Panc1 (cell line): ENCODE data around the gene CAMKK2. TPM values are rescaled to one million over a fixed set of nuclear protein-coding genes. Genes with fewer than 3 reads are reported as not detected.

ENCODE experiments used
- ATAC-seq: fragments of 200-7000 bp; cut with Tn5 transposase; 2 replicates; pipeline ENCODE4 v1.9.1; 2020; ENCODE audit warnings: mild to moderate bottlenecking, moderate library complexity
- BruUV-seq: library from RNA; stranded (reverse); fragments of 400-500 nt; replicated peaks from 2 replicates; lab custom pipeline; 2021; lab: Mats Ljungman, UMichigan
- CTCF ChIA-PET: fragments of 300-600 bp; sonication (Branson Sonifier 250); formaldehyde crosslinking; loops from one replicate; lab custom pipeline; 2022; ENCODE audit warnings: antibody characterized with exemption; lab: Charles Lee
- POLR2A ChIA-PET: fragments of 300-600 bp; sonication (Branson Sonifier 250); formaldehyde crosslinking; loops from one replicate; lab custom pipeline; 2022; ENCODE audit warnings: antibody characterized with exemption; lab: Charles Lee
- DNase-seq: peaks from one replicate; pipeline ENCODE4 v3.0.0-alpha.2; 2010; ENCODE audit warnings: low read depth, low spot score
- H3K27ac ChIP-seq: 2 replicates; pipeline ENCODE4 v1.5.1; 2011; ENCODE audit warnings: mild to moderate bottlenecking, low read length, inconsistent platforms
- H3K27me3 ChIP-seq: fragments of 200-500 bp; sonication (Bioruptor generic); 2 replicates; pipeline ENCODE4 v1.6.0; 2014; ENCODE audit warnings: low read length, inconsistent platforms; ENCODE audit not compliant: control insufficient read depth, insufficient read depth
- H3K36me3 ChIP-seq: fragments of 200-500 bp; sonication (Bioruptor generic); 2 replicates; pipeline ENCODE4 v1.5.1; 2014; ENCODE audit warnings: inconsistent platforms, mild to moderate bottlenecking, low read length, moderate library complexity; ENCODE audit not compliant: control insufficient read depth, insufficient read depth
- H3K4me1 ChIP-seq: 2 replicates; pipeline ENCODE4 v1.5.1; 2011; ENCODE audit warnings: inconsistent platforms, mild to moderate bottlenecking, low read length, moderate library complexity; ENCODE audit not compliant: control insufficient read depth, insufficient read depth
- H3K4me3 ChIP-seq, 2 experiments: 2 replicates each; pipeline ENCODE4 v1.5.1; 2011 to 2012; ENCODE audit warnings: low read depth in 2 of 2, low read length in 2 of 2, mild to moderate bottlenecking in 2 of 2, inconsistent platforms in 1 of 2, moderate library complexity in 1 of 2
- H3K9me3 ChIP-seq: fragments of 200-500 bp; sonication (Bioruptor generic); 2 replicates; pipeline ENCODE4 v1.5.1; 2014; ENCODE audit warnings: low read depth, mild to moderate bottlenecking, inconsistent platforms, low read length, moderate library complexity; ENCODE audit not compliant: control insufficient read depth, insufficient read depth
- POLR2AphosphoS5 ChIP-seq: IDR thresholded peaks from 2 replicates; pipeline ENCODE4 v1.6.1; 2012; ENCODE audit warnings: mild to moderate bottlenecking, low read depth, low read length, moderate library complexity
- REST ChIP-seq, 2 experiments: IDR thresholded peaks; 2 replicates each; pipeline ENCODE4 v1.6.1; 2011 to 2012; ENCODE audit warnings: low read depth in 2 of 2, control low read depth in 1 of 2, low read length in 1 of 2, mild to moderate bottlenecking in 1 of 2, moderate library complexity in 1 of 2; ENCODE audit not compliant: insufficient read depth in 1 of 2
- SIN3A ChIP-seq: IDR thresholded peaks from 2 replicates; pipeline ENCODE4 v1.6.1; 2012; ENCODE audit warnings: low read depth, mild to moderate bottlenecking, low read length, moderate library complexity, borderline replicate concordance; ENCODE audit not compliant: insufficient read depth
- TCF7L2 ChIP-seq: IDR thresholded peaks from 2 replicates; pipeline ENCODE4 v1.6.1; 2011; ENCODE audit warnings: mild to moderate bottlenecking, low read depth, low read length, inconsistent platforms
- in situ Hi-C: cut with HindIII; loops from 2 replicates; pipeline ENCODE4 v1.10.0; 2016; ENCODE audit warnings: low sequenced_read_pairs, low pct_unique_long_range_greater_than_20kb
- intact Hi-C: fragments of 100-400 bp; cut with micrococcal nuclease; formaldehyde crosslinking; loops from one replicate; pipeline ENCODE4 v1.10.0; 2022; ENCODE audit not compliant: unreplicated experiment
- total RNA-seq: library from RNA; stranded (reverse); gene quantifications from one replicate; pipeline ENCODE4 v1.2.1, GENCODE V29; 2021; ENCODE audit not compliant: unreplicated experiment
- TF ChIP-seq, protein P1 (sequence below): fragments of 450-650 bp; IDR thresholded peaks from 2 replicates; pipeline ENCODE4 v1.5.1; 2017; ENCODE audit warnings: mild to moderate bottlenecking

CAMKK2 gene
- total RNA-seq, 1 experiment from 2014 or later, result 37.8 TPM

- ATAC-seq (peak; percentile 57; the same call in 1 of the 2 replicates), DNase-seq (peak; percentile 64)
- Histone ChIP-seq H3K4me1 (0 out of 2 replicates have a peak, but pooled peaks cover 3% of the 10 kb centered on the region), H3K9me3 (no peaks in the 10 kb centered on the region), H3K36me3 (no peaks in the 10 kb centered on the region), H3K4me3 (no peak overlapping the region), H3K27ac (no peak overlapping the region), H3K27me3 (no peaks in the 10 kb centered on the region)
- intact Hi-C loops, result no loop called here
- TF ChIP-seq, protein P1, sequence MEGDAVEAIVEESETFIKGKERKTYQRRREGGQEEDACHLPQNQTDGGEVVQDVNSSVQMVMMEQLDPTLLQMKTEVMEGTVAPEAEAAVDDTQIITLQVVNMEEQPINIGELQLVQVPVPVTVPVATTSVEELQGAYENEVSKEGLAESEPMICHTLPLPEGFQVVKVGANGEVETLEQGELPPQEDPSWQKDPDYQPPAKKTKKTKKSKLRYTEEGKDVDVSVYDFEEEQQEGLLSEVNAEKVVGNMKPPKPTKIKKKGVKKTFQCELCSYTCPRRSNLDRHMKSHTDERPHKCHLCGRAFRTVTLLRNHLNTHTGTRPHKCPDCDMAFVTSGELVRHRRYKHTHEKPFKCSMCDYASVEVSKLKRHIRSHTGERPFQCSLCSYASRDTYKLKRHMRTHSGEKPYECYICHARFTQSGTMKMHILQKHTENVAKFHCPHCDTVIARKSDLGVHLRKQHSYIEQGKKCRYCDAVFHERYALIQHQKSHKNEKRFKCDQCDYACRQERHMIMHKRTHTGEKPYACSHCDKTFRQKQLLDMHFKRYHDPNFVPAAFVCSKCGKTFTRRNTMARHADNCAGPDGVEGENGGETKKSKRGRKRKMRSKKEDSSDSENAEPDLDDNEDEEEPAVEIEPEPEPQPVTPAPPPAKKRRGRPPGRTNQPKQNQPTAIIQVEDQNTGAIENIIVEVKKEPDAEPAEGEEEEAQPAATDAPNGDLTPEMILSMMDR, result no peak
- no peak for TF ChIP-seq POLR2AphosphoS5
- TF ChIP-seq SIN3A, result no peak
- TF ChIP-seq REST (IDR thresholded peaks at IDR 0.05; ENCODE audit: insufficient read depth in 1 of 2, low read depth in 2 of 2, low read length in 1 of 2), result no peak
- no peak for TF ChIP-seq TCF7L2
- ChIA-PET POLR2A (interaction anchor here (0.6 to 0.7 kb wide), 2 partner anchors 26 to 49 kb away, joined by 10 to 13 read pairs; no protein-coding TSS in a partner anchor), CTCF (no interaction called here)
- in situ Hi-C loops, result no loop called here
- BruUV-seq, result no TSS peak
Observed at GRCh38 chr12:121214855-121215745, 81.4 kb downstream of the CAMKK2 start.

DNA sequence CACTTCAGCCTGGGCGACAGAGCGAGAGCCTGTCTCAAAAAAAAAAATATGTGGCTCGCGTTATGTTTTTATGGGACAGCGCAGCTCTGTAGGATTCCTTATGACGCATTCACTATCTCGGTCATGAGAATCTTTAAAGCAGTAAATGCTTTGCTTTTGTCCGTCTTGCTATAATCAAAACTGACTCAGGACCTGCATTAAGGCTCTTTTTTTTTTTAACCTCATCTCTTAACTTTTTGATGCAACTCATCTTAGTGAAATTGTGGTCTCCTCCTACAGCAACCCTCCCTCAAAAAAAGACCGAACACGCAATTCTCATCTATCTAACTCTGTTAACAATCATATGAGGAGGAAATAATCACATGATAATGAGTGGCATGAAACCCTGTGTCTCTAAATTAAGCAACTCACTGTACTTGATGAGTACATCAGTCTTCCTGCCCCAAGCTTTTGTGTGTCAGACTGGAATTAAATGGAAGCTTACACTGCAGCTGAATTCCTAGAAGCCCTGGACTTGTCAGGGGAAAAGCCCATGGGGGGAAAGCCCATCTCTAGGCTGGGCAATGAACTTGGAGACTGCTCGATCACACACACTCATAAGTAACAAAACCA is 82.2 kb downstream of the CAMKK2 start:
- DNase-seq (no peak), ATAC-seq (no peak)
- H3K36me3 ChIP-seq, result no peaks in the 10 kb centered on the region
- H3K4me1 ChIP-seq, result 0 out of 2 replicates have a peak, but pooled peaks cover 3% of the 10 kb centered on the region
- ChIA-PET POLR2A (no interaction called here), CTCF (no interaction called here)
- TF ChIP-seq REST (IDR thresholded peaks at IDR 0.05; ENCODE audit: insufficient read depth in 1 of 2, low read depth in 2 of 2, low read length in 1 of 2) (no peak), TCF7L2 (no peak), POLR2AphosphoS5 (no peak)
- TF ChIP-seq, protein P1, result no peak
- intact Hi-C loops (no loop called here), in situ Hi-C loops (no loop called here)
- no peak overlapping the region for H3K27ac ChIP-seq
- no TSS peak for BruUV-seq
- no peaks in the 10 kb centered on the region for H3K27me3 ChIP-seq
- no peak overlapping the region for H3K4me3 ChIP-seq
- H3K9me3 ChIP-seq, result no peaks in the 10 kb centered on the region
